Fibroblast of skin of right quadriceps (primary cell): ENCODE measurements around the gene FUT8.

ENCODE experiments used
- DNase-seq: peaks from one replicate; pipeline ENCODE4 v3.0.0-alpha.2; 2013

FUT8 gene

GRCh38 chr14:65496178-65496993 is 83.9 kb downstream of the FUT8 start:
- DNase-seq: peak; percentile 22

GRCh38 chr14:65499138-65499537 is 86.6 kb downstream of the FUT8 start:
- DNase-seq: no peak

GRCh38 chr14:65500075-65500474 is 87.5 kb downstream of the FUT8 start:
- no peak for DNase-seq

GRCh38 chr14:65501328-65501727 is 88.8 kb downstream of the FUT8 start:
- no peak for DNase-seq

GRCh38 chr14:65502676-65503124 is 90.2 kb downstream of the FUT8 start:
- peak; percentile 72 for DNase-seq

- no peak for DNase-seq
Observed at GRCh38 chr14:65503771-65504170, 91.2 kb downstream of the FUT8 start.

GRCh38 chr14:65506801-65507200 is 94.3 kb downstream of the FUT8 start:
- no peak for DNase-seq

- DNase-seq: no peak
Observed at GRCh38 chr14:65509842-65510241, 97.3 kb downstream of the FUT8 start.

- DNase-seq: no peak
Observed at GRCh38 chr14:65513671-65514070, 101.1 kb downstream of the FUT8 start.

- DNase-seq: no peak
Observed at GRCh38 chr14:65517635-65518542, 105.4 kb downstream of the FUT8 start.

GRCh38 chr14:65528069-65528468 is 115.5 kb downstream of the FUT8 start:
- no peak for DNase-seq

- DNase-seq: no peak
Observed at GRCh38 chr14:65531148-65531547, 118.6 kb downstream of the FUT8 start.

GRCh38 chr14:65533736-65534404 is 121.3 kb downstream of the FUT8 start:
- DNase-seq: no peak

GRCh38 chr14:65536781-65537423 is 124.4 kb downstream of the FUT8 start:
- no peak for DNase-seq

- no peak for DNase-seq
Observed at GRCh38 chr14:65548878-65549277, 136.3 kb downstream of the FUT8 start.

GRCh38 chr14:65549429-65549828 is 136.9 kb downstream of the FUT8 start:
- no peak for DNase-seq

- DNase-seq: no peak
Observed at GRCh38 chr14:65550779-65551643, 138.5 kb downstream of the FUT8 start.

GRCh38 chr14:65552724-65553123 is 140.2 kb downstream of the FUT8 start:
- DNase-seq: no peak

GRCh38 chr14:65554837-65555236 is 142.3 kb downstream of the FUT8 start:
- no peak for DNase-seq

GRCh38 chr14:65555358-65555757 is 142.8 kb downstream of the FUT8 start:
- no peak for DNase-seq

- no peak for DNase-seq
Observed at GRCh38 chr14:65558363-65558762, 145.8 kb downstream of the FUT8 start.
